K562 (cell line): ENCODE measurements around the gene GLIS2. TPM values are rescaled to one million over a fixed set of nuclear protein-coding genes. Genes with fewer than 3 reads are reported as not detected.

Experiments
- ATAC-seq: fragments of 200-7000 bp; cut with Tn5 transposase; 3 replicates; pipeline ENCODE4 v1.9.1; 2020; ENCODE audit warnings: moderate library complexity
- BruUV-seq: library from RNA; stranded (reverse); fragments of 400-500 nt; replicated peaks from 2 replicates; lab custom pipeline; 2021; lab: Mats Ljungman, UMichigan
- CTCF ChIA-PET: fragments of 300-600 bp; formaldehyde crosslinking; extraction: SDS; loops from one replicate; lab custom pipeline; 2021; ENCODE audit warnings: low intra/inter-chr PET ratio; lab: Yijun Ruan, JAX
- POLR2A ChIA-PET: fragments of 300-600, 350-650 bp; sonication (Branson Sonifier 250); formaldehyde crosslinking; extraction: SDS; loops from one replicate; lab custom pipeline; 2021; ENCODE audit warnings: antibody characterized with exemption, inconsistent platforms; lab: Yijun Ruan, JAX
- DNase-seq, 4 experiments: peaks; one replicate each; pipeline versions ENCODE4 v3.0.0 to v3.0.0-alpha.2; 2011 to 2018; ENCODE audit warnings: low spot score in 3 of 4, mixed read lengths in 3 of 4; ENCODE audit errors: extremely low read depth in 1 of 4
- FAIRE-seq: peaks from 2 replicates; lab custom pipeline; 2011; peaks lifted over from hg19 to GRCh38; lab: Jason Lieb, UNC
- H2AFZ ChIP-seq: 2 replicates; pipeline ENCODE4 v1.6.0; 2011; ENCODE audit warnings: low read depth, low read length, control low read depth, inconsistent platforms
- H3K27ac ChIP-seq: fragments of 200-600 bp; 3 replicates; pipeline ENCODE4 v1.8.0; 2011; ENCODE audit warnings: low read depth, mild to moderate bottlenecking, control low read depth, inconsistent platforms, low read length, moderate library complexity, mixed read lengths; ENCODE audit errors: extremely low read depth
- H3K27me3 ChIP-seq, 2 experiments: fragments of 300-600 bp in 1 of 2; 2 replicates in 1 of 2; 3 replicates in 1 of 2; pipeline versions ENCODE4 v1.6.0 to v1.8.0; 2011; ENCODE audit warnings: inconsistent platforms in 2 of 2, low read length in 2 of 2, mild to moderate bottlenecking in 1 of 2, mixed read lengths in 1 of 2, moderate library complexity in 1 of 2; ENCODE audit not compliant: control insufficient read depth in 2 of 2, insufficient read depth in 2 of 2
- H3K36me3 ChIP-seq: fragments of 300-600 bp; 3 replicates; pipeline ENCODE4 v1.8.0; 2011; ENCODE audit warnings: mild to moderate bottlenecking, low read length, inconsistent platforms; ENCODE audit not compliant: control insufficient read depth, insufficient read depth
- H3K4me1 ChIP-seq, 2 experiments: fragments of 200-600 bp in 1 of 2; replicated peaks in 1 of 2; 2 replicates in 1 of 2; 3 replicates in 1 of 2; pipeline versions ENCODE4 v1.5.1 to v1.8.0; 2011; ENCODE audit warnings: inconsistent platforms in 2 of 2, low read length in 2 of 2, mild to moderate bottlenecking in 1 of 2, mixed read lengths in 1 of 2, moderate library complexity in 1 of 2; ENCODE audit not compliant: control insufficient read depth in 2 of 2, insufficient read depth in 2 of 2
- H3K4me2 ChIP-seq: 2 replicates; pipeline ENCODE4 v1.6.1; 2011; ENCODE audit warnings: low read length, control low read depth, inconsistent platforms, mixed read lengths; ENCODE audit not compliant: insufficient read depth
- H3K4me3 ChIP-seq: fragments of 200-600 bp; sonication (generic), shearing (Covaris generic); 2 replicates; pipeline ENCODE4 v1.5.1; 2016; ENCODE audit warnings: control low read depth, inconsistent platforms
- H3K79me2 ChIP-seq: fragments of 200-600 bp; 3 replicates; pipeline ENCODE4 v1.8.0; 2011; ENCODE audit warnings: low read length, inconsistent platforms; ENCODE audit not compliant: control insufficient read depth, insufficient read depth
- H3K9ac ChIP-seq, 2 experiments: 2 replicates each; pipeline versions ENCODE4 v1.6.0 to v1.6.1; 2011; ENCODE audit warnings: low read depth in 2 of 2, low read length in 2 of 2, control low read depth in 1 of 2, inconsistent platforms in 1 of 2, mild to moderate bottlenecking in 1 of 2, mixed read lengths in 1 of 2; ENCODE audit not compliant: insufficient read depth in 1 of 2
- H3K9me1 ChIP-seq: one replicate; pipeline ENCODE4 v1.6.0; 2011; ENCODE audit warnings: inconsistent platforms, mild to moderate bottlenecking, low read length, moderate library complexity; ENCODE audit not compliant: control insufficient read depth, insufficient read depth
- H3K9me3 ChIP-seq: replicated peaks from 2 replicates; pipeline ENCODE4 v1.5.1; 2011; ENCODE audit warnings: low read depth, low read length, inconsistent platforms; ENCODE audit not compliant: control insufficient read depth, insufficient read depth
- H4K20me1 ChIP-seq: replicated peaks from 2 replicates; pipeline ENCODE4 v1.6.1; 2011; ENCODE audit warnings: low read length, inconsistent platforms, mixed read lengths; ENCODE audit not compliant: control insufficient read depth, insufficient read depth
- BRF1 ChIP-seq: IDR thresholded peaks from 3 replicates; pipeline ENCODE4 v1.6.1; 2011; ENCODE audit warnings: borderline replicate concordance, mild to moderate bottlenecking; ENCODE audit not compliant: insufficient read length; ENCODE audit errors: extremely low read depth
- MCM7 ChIP-seq, 2 experiments: fragments of 450-650 bp; IDR thresholded peaks; 2 replicates each; pipeline ENCODE4 v1.6.1; 2016 to 2018
- PCBP2 ChIP-seq: fragments of 200-400 bp; formaldehyde crosslinking; IDR thresholded peaks from 2 replicates; pipeline ENCODE4 v1.6.1; 2018; ENCODE audit warnings: low read length, low read depth, mild to moderate bottlenecking, moderate library complexity; ENCODE audit not compliant: poor library complexity, severe bottlenecking
- POLR2AphosphoS2 ChIP-seq: IDR thresholded peaks from 2 replicates; pipeline ENCODE4 v1.6.1; 2012; ENCODE audit warnings: low read length, improper control_type of control experiment
- POU5F1 ChIP-seq: fragments of 150-350 bp; IDR thresholded peaks from 2 replicates; pipeline ENCODE4 v1.6.1; 2014; ENCODE audit warnings: borderline replicate concordance, low read length, low read depth, mild to moderate bottlenecking; ENCODE audit not compliant: partially characterized antibody
- PTRF ChIP-seq: fragments of 450-650 bp; IDR thresholded peaks from 2 replicates; pipeline ENCODE4 v1.6.1; 2016; ENCODE audit warnings: mild to moderate bottlenecking, missing genetic modification characterization, missing compliant biosample characterization
- RBFOX2 ChIP-seq: fragments of 200-400 bp; formaldehyde crosslinking; IDR thresholded peaks from 2 replicates; pipeline ENCODE4 v1.6.1; 2017; ENCODE audit warnings: low read depth, mild to moderate bottlenecking, low read length, moderate library complexity
- SPI1 ChIP-seq: IDR thresholded peaks from 2 replicates; pipeline ENCODE4 v1.6.1; 2011; ENCODE audit warnings: low read depth, low read length, control low read depth, borderline replicate concordance
- ZKSCAN3 ChIP-seq: fragments of 250-450 bp; sonication (Bioruptor Pico); IDR thresholded peaks from 2 replicates; pipeline ENCODE4 v1.4.0; 2020
- ZNF780A ChIP-seq: fragments of 250-450 bp; sonication (Bioruptor Pico); IDR thresholded peaks from 2 replicates; pipeline ENCODE4 v1.5.0; 2021; ENCODE audit warnings: mild to moderate bottlenecking
- ZNF79 ChIP-seq: fragments of 250-450 bp; sonication (Bioruptor Pico); IDR thresholded peaks from 2 replicates; pipeline ENCODE4 v1.4.0; 2020; ENCODE audit warnings: low read depth, mild to moderate bottlenecking, moderate library complexity
- WGBS: fragments of 100-300 bp; shearing (Covaris generic); methylation state at CpG from one replicate; pipeline ENCODE4 v1.1.6; 2016; ENCODE audit warnings: low coverage, mixed read lengths; ENCODE audit not compliant: insufficient coverage; ENCODE audit errors: missing lambda C conversion rate; 5-methylcytosine and 5-hydroxymethylcytosine counted together
- in situ Hi-C: fragments of 300-500 bp; cut with MboI; formaldehyde crosslinking; loops from 4 replicates; pipeline ENCODE4 v1.15.0; 2018; ENCODE audit warnings: inconsistent platforms, mixed read lengths
- intact Hi-C: fragments of 100-400 bp; cut with micrococcal nuclease; formaldehyde crosslinking; loops from 2 replicates; pipeline ENCODE4 v1.14.2; 2022
- polyA plus RNA-seq, 8 experiments: library from polyadenylated mRNA; depleted of rRNA in 4 of 8; stranded (reverse) in 5 of 8; unstranded in 3 of 8; fragments of >200 nt; fragmentation: Nextera tagmentation in 2 of 8; fragmentation: Illumina TruSeq in 1 of 8; extraction: Ambion mirVana in 2 of 8; extraction: Trizol in 1 of 8; gene quantifications; 2 replicates each; pipeline versions ENCODE4 v1.2.1 to v1.2.3, GENCODE V29; 2011 to 2014; ENCODE audit warnings: inconsistent platforms in 1 of 8, missing spikeins in 1 of 8
- total RNA-seq, 7 experiments: library from RNA; depleted of rRNA in 6 of 7; stranded (reverse); fragments of >200 nt in 6 of 7; fragmentation: Illumina TruSeq in 2 of 7; extraction: Trizol in 2 of 7; gene quantifications; 2 replicates each; pipeline versions ENCODE4 v1.2.1 to v1.2.3, GENCODE V29; 2011 to 2021; ENCODE audit warnings: low replicate concordance in 1 of 7
- TF ChIP-seq, protein P1 (sequence below): sonication (generic); formaldehyde crosslinking; IDR thresholded peaks from 2 replicates; pipeline ENCODE4 v1.8.1; 2023; ENCODE audit warnings: mild to moderate bottlenecking, missing genetic modification reagents
- TF ChIP-seq, protein P2 (sequence below): conservative IDR thresholded peaks from 2 replicates; pipeline ENCODE4 v1.6.1; 2011; ENCODE audit warnings: low read depth, mild to moderate bottlenecking, low read length; ENCODE audit not compliant: control insufficient read depth

Gene GLIS2
- total and polyA plus RNA-seq, 9 of the 15 experiments (the other 6 are each of a cell fraction or from before 2014, with no cell fraction given): 0.10 to 9.0 (median 0.57) TPM

DNA sequence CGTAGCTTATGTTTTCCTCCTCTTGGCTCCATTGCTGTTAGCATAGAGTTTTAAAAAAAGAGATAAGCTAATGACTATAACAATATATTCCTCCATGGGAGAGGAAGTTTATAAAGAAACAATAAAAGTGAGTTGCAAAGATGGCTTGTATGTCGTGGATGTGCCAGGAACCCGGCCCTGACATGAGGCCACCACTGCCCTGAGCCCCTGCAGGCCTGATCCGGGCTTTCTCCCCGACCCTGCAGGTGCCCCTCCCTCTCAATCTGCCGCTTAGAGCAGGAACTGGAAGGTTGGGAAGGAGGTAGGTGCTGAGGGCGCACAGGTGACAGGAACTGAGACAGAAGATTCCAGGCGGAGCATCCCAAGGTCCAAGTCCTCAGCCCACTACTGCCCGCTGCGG is 23.6 kb downstream of the GLIS2 start:
- FAIRE-seq (no peak), ATAC-seq (no peak), DNase-seq (no peak)
- Histone ChIP-seq H3K36me3 (peaks cover 73% of the 10 kb centered on the region; the same call in 2 of the 3 replicates), H3K9me1 (no peaks in the 10 kb centered on the region), H3K4me3 (no peak overlapping the region), H3K4me2 (no peak overlapping the region), H3K4me1 (peaks cover 0 to 59% of the 10 kb centered on the region in 2 experiments; a peak in 2 of 5 replicates), H4K20me1 (peaks cover 2% of the 10 kb centered on the region; the same call in 1 of the 2 replicates), H3K9ac (peak overlapping the region in 1 of 2 experiments; percentile 71; a peak in 2 of 4 replicates), H3K27ac (no peak overlapping the region), H3K79me2 (peaks cover 33% of the 10 kb centered on the region), H2AFZ (no peak overlapping the region), H3K27me3 (no peaks in the 10 kb centered on the region), H3K9me3 (no peaks in the 10 kb centered on the region)
- TF ChIP-seq POLR2AphosphoS2 (peak; percentile 43; the same call in 1 of the 2 replicates), POU5F1 (no peak), ZNF780A (CRISPR knock-in tag) (no peak)
- in situ Hi-C loops (no loop called here), intact Hi-C loops (no loop called here)
- 89% methylated on average over 10 of the region's 10 CpGs for WGBS
- BruUV-seq: no TSS peak
- ChIA-PET POLR2A (interaction anchor here (1.2 kb wide), 1 partner anchor 11 kb away, joined by 4 read pairs; no protein-coding TSS in a partner anchor), CTCF (no interaction called here)

DNA sequence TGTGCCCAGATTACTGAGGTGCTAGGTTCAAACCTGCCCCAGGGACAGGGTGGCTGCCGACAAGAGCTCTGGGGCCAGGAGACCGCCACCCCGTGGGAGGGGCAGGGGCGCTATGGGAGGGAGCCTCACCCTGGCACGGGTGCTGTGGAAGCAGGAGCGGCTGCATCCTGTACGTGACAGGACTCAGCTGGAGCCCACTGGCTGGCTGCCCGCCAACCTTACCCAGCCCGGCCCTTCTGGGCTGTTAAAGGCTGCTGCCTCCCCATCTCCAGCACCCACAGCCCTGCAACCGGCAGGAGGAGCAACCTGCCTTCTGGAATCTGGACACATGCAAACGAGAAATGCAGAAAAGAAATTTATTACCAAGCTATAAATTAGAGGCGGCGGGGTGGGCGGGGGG is 24.0 kb downstream of the GLIS2 start:
- ChIA-PET CTCF (no interaction called here), POLR2A (interaction anchor here (1.2 kb wide), 1 partner anchor 10 kb away, joined by 4 read pairs; no protein-coding TSS in a partner anchor)
- DNase-seq (no peak), FAIRE-seq (no peak), ATAC-seq (no peak)
- Histone ChIP-seq H3K9me3 (peaks cover 2% of the 10 kb centered on the region; the same call in 1 of the 2 replicates), H3K9me1 (no peaks in the 10 kb centered on the region), H4K20me1 (peaks cover 2% of the 10 kb centered on the region; the same call in 1 of the 2 replicates), H3K79me2 (peaks cover 37% of the 10 kb centered on the region), H3K36me3 (peaks cover 73% of the 10 kb centered on the region; the same call in 2 of the 3 replicates), H3K9ac (peak overlapping the region in 1 of 2 experiments; percentile 71; a peak in 2 of 4 replicates), H2AFZ (no peak overlapping the region), H3K27me3 (no peaks in the 10 kb centered on the region), H3K4me3 (no peak overlapping the region), H3K4me1 (peaks cover 0 to 55% of the 10 kb centered on the region in 2 experiments; a peak in 2 of 5 replicates), H3K27ac (no peak overlapping the region), H3K4me2 (no peak overlapping the region)
- WGBS: 86% methylated on average over 6 of the region's 14 CpGs
- no TSS peak for BruUV-seq
- in situ Hi-C loops (no loop called here), intact Hi-C loops (no loop called here)
- TF ChIP-seq, protein P1, sequence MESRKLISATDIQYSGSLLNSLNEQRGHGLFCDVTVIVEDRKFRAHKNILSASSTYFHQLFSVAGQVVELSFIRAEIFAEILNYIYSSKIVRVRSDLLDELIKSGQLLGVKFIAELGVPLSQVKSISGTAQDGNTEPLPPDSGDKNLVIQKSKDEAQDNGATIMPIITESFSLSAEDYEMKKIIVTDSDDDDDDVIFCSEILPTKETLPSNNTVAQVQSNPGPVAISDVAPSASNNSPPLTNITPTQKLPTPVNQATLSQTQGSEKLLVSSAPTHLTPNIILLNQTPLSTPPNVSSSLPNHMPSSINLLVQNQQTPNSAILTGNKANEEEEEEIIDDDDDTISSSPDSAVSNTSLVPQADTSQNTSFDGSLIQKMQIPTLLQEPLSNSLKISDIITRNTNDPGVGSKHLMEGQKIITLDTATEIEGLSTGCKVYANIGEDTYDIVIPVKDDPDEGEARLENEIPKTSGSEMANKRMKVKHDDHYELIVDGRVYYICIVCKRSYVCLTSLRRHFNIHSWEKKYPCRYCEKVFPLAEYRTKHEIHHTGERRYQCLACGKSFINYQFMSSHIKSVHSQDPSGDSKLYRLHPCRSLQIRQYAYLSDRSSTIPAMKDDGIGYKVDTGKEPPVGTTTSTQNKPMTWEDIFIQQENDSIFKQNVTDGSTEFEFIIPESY (CRISPR knock-in tag): peak; percentile 61; the same call in 1 of the 2 replicates
- TF ChIP-seq BRF1 (no peak), PTRF (tag) (no peak), ZNF79 (CRISPR knock-in tag) (no peak), SPI1 (no peak), RBFOX2 (0 out of 2 replicates have a peak, but pooled peaks have one; percentile 25), PCBP2 (no peak), MCM7 (IDR thresholded peaks at IDR 0.05) (no peak), ZKSCAN3 (CRISPR knock-in tag) (no peak)
- TF ChIP-seq, protein P2, sequence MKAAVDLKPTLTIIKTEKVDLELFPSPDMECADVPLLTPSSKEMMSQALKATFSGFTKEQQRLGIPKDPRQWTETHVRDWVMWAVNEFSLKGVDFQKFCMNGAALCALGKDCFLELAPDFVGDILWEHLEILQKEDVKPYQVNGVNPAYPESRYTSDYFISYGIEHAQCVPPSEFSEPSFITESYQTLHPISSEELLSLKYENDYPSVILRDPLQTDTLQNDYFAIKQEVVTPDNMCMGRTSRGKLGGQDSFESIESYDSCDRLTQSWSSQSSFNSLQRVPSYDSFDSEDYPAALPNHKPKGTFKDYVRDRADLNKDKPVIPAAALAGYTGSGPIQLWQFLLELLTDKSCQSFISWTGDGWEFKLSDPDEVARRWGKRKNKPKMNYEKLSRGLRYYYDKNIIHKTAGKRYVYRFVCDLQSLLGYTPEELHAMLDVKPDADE: no peak
